Liver (tissue), 3 donors: ENCODE results near the gene CASQ1.

Experiments used
- HNF4G ChIP-seq: IDR thresholded peaks from 2 replicates; pipeline ENCODE4 v1.6.1; 2016; ENCODE audit warnings: antibody characterized with exemption
- RAD21 ChIP-seq, 2 donors: IDR thresholded peaks; 2 replicates each; pipeline ENCODE4 v1.6.1; 2016; ENCODE audit warnings: antibody characterized with exemption in 2 of 2, mild to moderate bottlenecking in 2 of 2
- TF ChIP-seq, protein P1 (sequence below): IDR thresholded peaks from 2 replicates; pipeline ENCODE4 v1.6.1; 2016; ENCODE audit warnings: antibody characterized with exemption
- TF ChIP-seq, protein P2 (sequence below): fragments of 150-350 bp; IDR thresholded peaks from 2 replicates; pipeline ENCODE4 v1.5.1; 2017; ENCODE audit warnings: improper control_type of control experiment, low read depth, low read length; ENCODE audit not compliant: missing input control
- donor health status: healthy.
- donor health status: healthy.

DNA sequence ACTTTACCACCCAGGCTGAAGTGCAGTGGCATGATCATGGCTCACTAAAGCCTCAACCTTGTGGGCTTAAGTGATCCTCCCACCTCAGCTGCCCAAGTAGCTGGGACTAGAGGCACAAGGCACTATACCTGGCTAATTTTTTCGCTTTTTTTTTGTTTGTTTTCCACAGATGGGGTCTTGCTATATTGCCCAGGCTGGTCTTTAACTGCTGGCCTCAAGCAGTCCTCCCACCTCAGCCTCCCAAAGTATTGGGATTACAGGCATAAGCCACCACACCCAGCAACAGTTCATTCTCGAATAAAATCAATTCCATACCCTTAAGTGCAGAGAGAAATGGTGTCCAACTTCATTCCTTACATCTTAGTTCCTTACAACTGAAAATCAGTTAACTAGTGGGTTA, 47.2 kb downstream of the CASQ1 start:
- TF ChIP-seq RAD21 (IDR thresholded peaks at IDR 0.05) (no peak), HNF4G (no peak)
- TF ChIP-seq, protein P1, sequence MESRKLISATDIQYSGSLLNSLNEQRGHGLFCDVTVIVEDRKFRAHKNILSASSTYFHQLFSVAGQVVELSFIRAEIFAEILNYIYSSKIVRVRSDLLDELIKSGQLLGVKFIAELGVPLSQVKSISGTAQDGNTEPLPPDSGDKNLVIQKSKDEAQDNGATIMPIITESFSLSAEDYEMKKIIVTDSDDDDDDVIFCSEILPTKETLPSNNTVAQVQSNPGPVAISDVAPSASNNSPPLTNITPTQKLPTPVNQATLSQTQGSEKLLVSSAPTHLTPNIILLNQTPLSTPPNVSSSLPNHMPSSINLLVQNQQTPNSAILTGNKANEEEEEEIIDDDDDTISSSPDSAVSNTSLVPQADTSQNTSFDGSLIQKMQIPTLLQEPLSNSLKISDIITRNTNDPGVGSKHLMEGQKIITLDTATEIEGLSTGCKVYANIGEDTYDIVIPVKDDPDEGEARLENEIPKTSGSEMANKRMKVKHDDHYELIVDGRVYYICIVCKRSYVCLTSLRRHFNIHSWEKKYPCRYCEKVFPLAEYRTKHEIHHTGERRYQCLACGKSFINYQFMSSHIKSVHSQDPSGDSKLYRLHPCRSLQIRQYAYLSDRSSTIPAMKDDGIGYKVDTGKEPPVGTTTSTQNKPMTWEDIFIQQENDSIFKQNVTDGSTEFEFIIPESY, result no peak
- TF ChIP-seq, protein P2, sequence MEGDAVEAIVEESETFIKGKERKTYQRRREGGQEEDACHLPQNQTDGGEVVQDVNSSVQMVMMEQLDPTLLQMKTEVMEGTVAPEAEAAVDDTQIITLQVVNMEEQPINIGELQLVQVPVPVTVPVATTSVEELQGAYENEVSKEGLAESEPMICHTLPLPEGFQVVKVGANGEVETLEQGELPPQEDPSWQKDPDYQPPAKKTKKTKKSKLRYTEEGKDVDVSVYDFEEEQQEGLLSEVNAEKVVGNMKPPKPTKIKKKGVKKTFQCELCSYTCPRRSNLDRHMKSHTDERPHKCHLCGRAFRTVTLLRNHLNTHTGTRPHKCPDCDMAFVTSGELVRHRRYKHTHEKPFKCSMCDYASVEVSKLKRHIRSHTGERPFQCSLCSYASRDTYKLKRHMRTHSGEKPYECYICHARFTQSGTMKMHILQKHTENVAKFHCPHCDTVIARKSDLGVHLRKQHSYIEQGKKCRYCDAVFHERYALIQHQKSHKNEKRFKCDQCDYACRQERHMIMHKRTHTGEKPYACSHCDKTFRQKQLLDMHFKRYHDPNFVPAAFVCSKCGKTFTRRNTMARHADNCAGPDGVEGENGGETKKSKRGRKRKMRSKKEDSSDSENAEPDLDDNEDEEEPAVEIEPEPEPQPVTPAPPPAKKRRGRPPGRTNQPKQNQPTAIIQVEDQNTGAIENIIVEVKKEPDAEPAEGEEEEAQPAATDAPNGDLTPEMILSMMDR, result no peak
